PFSK-1 (cell line): ENCODE data around the gene RAB11B.

Source experiments
- FOXP2 ChIP-seq: optimal IDR thresholded peaks from 2 replicates; pipeline ENCODE3; 2011; ENCODE audit warnings: borderline replicate concordance, control low read depth, inconsistent platforms; ENCODE audit not compliant: insufficient read depth; ENCODE audit errors: extremely low read length, extremely low read depth
- POLR2AphosphoS5 ChIP-seq: IDR thresholded peaks from 2 replicates; pipeline ENCODE4 v1.6.1; 2012; ENCODE audit warnings: low read depth, mild to moderate bottlenecking, control low read depth, low read length, moderate library complexity
- SIN3A ChIP-seq: IDR thresholded peaks from 2 replicates; pipeline ENCODE4 v1.6.1; 2012; ENCODE audit warnings: mild to moderate bottlenecking, low read length, moderate library complexity, borderline replicate concordance; ENCODE audit not compliant: insufficient read depth
- TAF1 ChIP-seq: IDR thresholded peaks from 2 replicates; pipeline ENCODE4 v1.6.1; 2012; ENCODE audit warnings: low read length, control low read depth, borderline replicate concordance; ENCODE audit not compliant: insufficient read depth
- TF ChIP-seq, protein P1 (sequence below), 2 experiments: IDR thresholded peaks; 2 replicates each; pipeline versions ENCODE4 v1.6.1 to v1.8.0; 2011 to 2012; ENCODE audit warnings: low read depth in 2 of 2, low read length in 2 of 2, control low read depth in 1 of 2, inconsistent platforms in 1 of 2, mild to moderate bottlenecking in 1 of 2, moderate library complexity in 1 of 2; ENCODE audit not compliant: insufficient read depth in 1 of 2

RAB11B gene

DNA sequence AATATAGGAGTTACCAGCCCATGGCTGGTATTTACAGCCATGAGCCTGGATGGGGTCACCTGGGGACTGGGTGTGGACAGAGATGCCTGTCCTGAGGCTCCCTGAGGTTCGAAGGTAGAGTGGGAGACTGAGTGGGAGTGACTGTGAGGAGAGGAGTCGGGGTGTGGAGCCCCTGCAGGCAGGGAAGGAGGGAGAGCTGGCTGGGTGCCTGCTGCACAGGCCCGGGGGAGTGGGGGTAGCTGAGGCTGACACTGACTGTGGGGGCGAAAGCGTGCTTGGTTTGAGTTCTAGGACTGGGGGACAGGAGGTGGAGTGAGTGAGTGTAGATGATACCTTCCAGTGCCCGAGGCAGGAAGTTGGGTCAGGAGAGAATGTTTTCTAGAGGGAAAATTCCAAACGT is 7.1 kb downstream of the RAB11B start:
- TF ChIP-seq FOXP2 (no peak), TAF1 (no peak), POLR2AphosphoS5 (no peak), SIN3A (no peak)
- TF ChIP-seq, protein P1, sequence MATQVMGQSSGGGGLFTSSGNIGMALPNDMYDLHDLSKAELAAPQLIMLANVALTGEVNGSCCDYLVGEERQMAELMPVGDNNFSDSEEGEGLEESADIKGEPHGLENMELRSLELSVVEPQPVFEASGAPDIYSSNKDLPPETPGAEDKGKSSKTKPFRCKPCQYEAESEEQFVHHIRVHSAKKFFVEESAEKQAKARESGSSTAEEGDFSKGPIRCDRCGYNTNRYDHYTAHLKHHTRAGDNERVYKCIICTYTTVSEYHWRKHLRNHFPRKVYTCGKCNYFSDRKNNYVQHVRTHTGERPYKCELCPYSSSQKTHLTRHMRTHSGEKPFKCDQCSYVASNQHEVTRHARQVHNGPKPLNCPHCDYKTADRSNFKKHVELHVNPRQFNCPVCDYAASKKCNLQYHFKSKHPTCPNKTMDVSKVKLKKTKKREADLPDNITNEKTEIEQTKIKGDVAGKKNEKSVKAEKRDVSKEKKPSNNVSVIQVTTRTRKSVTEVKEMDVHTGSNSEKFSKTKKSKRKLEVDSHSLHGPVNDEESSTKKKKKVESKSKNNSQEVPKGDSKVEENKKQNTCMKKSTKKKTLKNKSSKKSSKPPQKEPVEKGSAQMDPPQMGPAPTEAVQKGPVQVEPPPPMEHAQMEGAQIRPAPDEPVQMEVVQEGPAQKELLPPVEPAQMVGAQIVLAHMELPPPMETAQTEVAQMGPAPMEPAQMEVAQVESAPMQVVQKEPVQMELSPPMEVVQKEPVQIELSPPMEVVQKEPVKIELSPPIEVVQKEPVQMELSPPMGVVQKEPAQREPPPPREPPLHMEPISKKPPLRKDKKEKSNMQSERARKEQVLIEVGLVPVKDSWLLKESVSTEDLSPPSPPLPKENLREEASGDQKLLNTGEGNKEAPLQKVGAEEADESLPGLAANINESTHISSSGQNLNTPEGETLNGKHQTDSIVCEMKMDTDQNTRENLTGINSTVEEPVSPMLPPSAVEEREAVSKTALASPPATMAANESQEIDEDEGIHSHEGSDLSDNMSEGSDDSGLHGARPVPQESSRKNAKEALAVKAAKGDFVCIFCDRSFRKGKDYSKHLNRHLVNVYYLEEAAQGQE (IDR thresholded peaks at IDR 0.05; ENCODE audit: insufficient read depth in 1 of 2, low read depth in 2 of 2, low read length in 2 of 2): no peak

DNA sequence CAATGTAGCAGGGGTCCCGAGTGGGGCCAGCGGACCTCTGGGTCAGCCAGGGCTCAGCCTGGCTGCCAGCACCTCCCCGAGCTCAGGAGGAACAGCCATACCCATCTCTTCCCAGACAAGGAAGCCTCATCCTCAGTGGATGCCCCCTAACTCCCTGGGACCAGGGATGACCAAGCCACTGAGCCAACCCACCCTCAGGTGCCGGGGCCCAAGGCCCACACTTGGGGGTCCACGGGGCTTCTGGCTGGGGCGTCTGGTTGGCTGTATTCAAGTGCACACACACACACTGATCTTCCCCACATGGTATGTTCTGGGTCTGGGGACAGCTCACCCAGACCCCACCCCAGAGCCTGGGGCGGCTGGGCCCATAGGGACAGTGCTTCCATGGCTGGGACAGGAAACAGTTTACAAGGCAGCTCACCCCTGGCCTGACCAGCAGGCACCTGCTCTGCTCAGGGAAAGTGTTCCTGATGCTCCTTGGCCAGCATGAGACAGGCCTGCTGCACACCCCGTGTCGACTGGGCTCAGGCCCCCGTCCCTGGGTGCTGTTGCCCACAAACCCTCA is 7.7 kb downstream of the RAB11B start:
- TF ChIP-seq FOXP2: no peak
- no peak for TF ChIP-seq SIN3A
- TF ChIP-seq, protein P1 (IDR thresholded peaks at IDR 0.05; ENCODE audit: insufficient read depth in 1 of 2, low read depth in 2 of 2, low read length in 2 of 2): no peak
- no peak for TF ChIP-seq POLR2AphosphoS5
- TF ChIP-seq TAF1: no peak

DNA sequence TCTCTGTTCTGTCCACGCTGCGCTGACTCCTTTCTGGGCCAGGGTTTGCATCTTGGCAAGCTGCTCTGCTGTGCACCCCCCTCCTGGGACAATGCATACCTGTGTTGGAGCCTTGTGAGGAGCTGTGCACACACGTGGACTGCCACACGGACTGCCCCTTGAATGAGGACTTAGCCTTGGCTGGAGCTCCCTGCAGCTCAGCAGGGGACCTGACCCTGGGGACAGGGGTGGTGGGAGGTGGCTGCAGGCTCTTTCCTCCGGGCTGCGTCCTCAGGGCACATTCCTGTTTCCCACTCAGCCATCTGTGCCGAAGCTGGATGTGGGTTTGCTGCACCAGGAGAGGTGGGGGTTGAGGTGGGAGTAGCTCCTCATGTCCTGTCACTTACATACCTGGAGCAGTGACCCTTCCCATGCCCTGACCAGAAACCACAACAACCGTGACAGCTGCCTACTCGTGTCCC is 8.2 kb downstream of the RAB11B start:
- no peak for TF ChIP-seq SIN3A
- TF ChIP-seq, protein P1 (IDR thresholded peaks at IDR 0.05; ENCODE audit: insufficient read depth in 1 of 2, low read depth in 2 of 2, low read length in 2 of 2): no peak
- TF ChIP-seq TAF1: no peak

DNA sequence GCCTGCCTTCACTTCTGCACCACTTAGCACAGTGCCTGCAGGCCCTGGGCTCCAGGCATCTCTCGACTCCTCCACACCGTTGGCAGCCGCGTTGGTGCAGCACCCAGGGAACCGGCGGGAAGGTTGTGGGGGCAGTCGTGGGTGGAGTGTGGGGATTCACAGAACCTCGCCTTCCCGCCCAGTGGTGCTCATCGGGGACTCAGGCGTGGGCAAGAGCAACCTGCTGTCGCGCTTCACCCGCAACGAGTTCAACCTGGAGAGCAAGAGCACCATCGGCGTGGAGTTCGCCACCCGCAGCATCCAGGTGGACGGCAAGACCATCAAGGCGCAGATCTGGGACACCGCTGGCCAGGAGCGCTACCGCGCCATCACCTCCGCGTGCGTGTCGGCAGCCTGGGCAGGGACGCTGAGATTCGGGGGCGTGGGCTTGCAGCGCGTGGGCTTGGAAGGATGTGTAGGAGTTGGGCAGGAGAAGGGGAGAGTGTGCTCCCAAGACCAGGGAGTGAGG is 9.6 kb downstream of the RAB11B start:
- TF ChIP-seq FOXP2: peak; percentile 10
- TF ChIP-seq, protein P1 (IDR thresholded peaks at IDR 0.05; ENCODE audit: insufficient read depth in 1 of 2, low read depth in 2 of 2, low read length in 2 of 2): no peak

DNA sequence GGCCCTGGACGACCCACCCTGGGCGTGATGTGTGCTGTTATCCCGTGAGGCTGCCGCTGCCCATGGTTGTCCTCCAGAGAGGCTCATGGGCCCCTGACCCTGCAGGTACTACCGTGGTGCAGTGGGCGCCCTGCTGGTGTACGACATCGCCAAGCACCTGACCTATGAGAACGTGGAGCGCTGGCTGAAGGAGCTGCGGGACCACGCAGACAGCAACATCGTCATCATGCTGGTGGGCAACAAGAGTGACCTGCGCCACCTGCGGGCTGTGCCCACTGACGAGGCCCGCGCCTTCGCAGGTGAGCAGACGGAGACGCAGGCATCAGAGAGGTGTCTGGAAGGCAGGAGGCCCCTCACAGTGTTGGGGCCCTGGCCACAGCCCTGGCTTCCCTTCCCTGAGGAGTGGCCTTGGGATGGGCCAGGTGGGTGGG is 11.8 kb downstream of the RAB11B start:
- TF ChIP-seq POLR2AphosphoS5: no peak
- TF ChIP-seq FOXP2: no peak
- TF ChIP-seq, protein P1 (IDR thresholded peaks at IDR 0.05; ENCODE audit: insufficient read depth in 1 of 2, low read depth in 2 of 2, low read length in 2 of 2): no peak
- TF ChIP-seq TAF1: no peak
- TF ChIP-seq SIN3A: no peak
